PFSK-1 (cell line): ENCODE measurements around the gene OGFR.

ENCODE experiments used
- FOXP2 ChIP-seq: optimal IDR thresholded peaks from 2 replicates; pipeline ENCODE3; 2011; ENCODE audit warnings: borderline replicate concordance, control low read depth, inconsistent platforms; ENCODE audit not compliant: insufficient read depth; ENCODE audit errors: extremely low read length, extremely low read depth
- POLR2AphosphoS5 ChIP-seq: IDR thresholded peaks from 2 replicates; pipeline ENCODE4 v1.6.1; 2012; ENCODE audit warnings: low read depth, mild to moderate bottlenecking, control low read depth, low read length, moderate library complexity
- REST ChIP-seq, 2 experiments: IDR thresholded peaks; 2 replicates each; pipeline versions ENCODE4 v1.6.1 to v1.8.0; 2011 to 2012; ENCODE audit warnings: low read depth in 2 of 2, low read length in 2 of 2, control low read depth in 1 of 2, inconsistent platforms in 1 of 2, mild to moderate bottlenecking in 1 of 2, moderate library complexity in 1 of 2; ENCODE audit not compliant: insufficient read depth in 1 of 2
- SIN3A ChIP-seq: IDR thresholded peaks from 2 replicates; pipeline ENCODE4 v1.6.1; 2012; ENCODE audit warnings: mild to moderate bottlenecking, low read length, moderate library complexity, borderline replicate concordance; ENCODE audit not compliant: insufficient read depth
- TAF1 ChIP-seq: IDR thresholded peaks from 2 replicates; pipeline ENCODE4 v1.6.1; 2012; ENCODE audit warnings: low read length, control low read depth, borderline replicate concordance; ENCODE audit not compliant: insufficient read depth

Gene OGFR

GRCh38 chr20:62835931-62836861 is 31.6 kb downstream of the OGFR start:
- TF ChIP-seq FOXP2 (no peak), SIN3A (no peak), REST (IDR thresholded peaks at IDR 0.05; ENCODE audit: insufficient read depth in 1 of 2, low read depth in 2 of 2, low read length in 2 of 2) (no peak), TAF1 (no peak), POLR2AphosphoS5 (no peak)

GRCh38 chr20:62836967-62837490 is 32.4 kb downstream of the OGFR start:
- no peak for TF ChIP-seq POLR2AphosphoS5
- TF ChIP-seq REST (IDR thresholded peaks at IDR 0.05; ENCODE audit: insufficient read depth in 1 of 2, low read depth in 2 of 2, low read length in 2 of 2) = no peak
- TF ChIP-seq TAF1 = no peak
- no peak for TF ChIP-seq FOXP2
- no peak for TF ChIP-seq SIN3A

GRCh38 chr20:62837790-62838127 is 33.1 kb downstream of the OGFR start:
- TF ChIP-seq TAF1 = no peak
- TF ChIP-seq REST (IDR thresholded peaks at IDR 0.05; ENCODE audit: insufficient read depth in 1 of 2, low read depth in 2 of 2, low read length in 2 of 2) = no peak
- TF ChIP-seq SIN3A = no peak
- no peak for TF ChIP-seq FOXP2
- TF ChIP-seq POLR2AphosphoS5 = no peak

GRCh38 chr20:62838128-62838891 is 33.7 kb downstream of the OGFR start:
- no peak for TF ChIP-seq FOXP2
- TF ChIP-seq SIN3A = no peak
- TF ChIP-seq REST (IDR thresholded peaks at IDR 0.05; ENCODE audit: insufficient read depth in 1 of 2, low read depth in 2 of 2, low read length in 2 of 2) = no peak
